ENCODE results near the gene MIS12.
A peak's percentile ranks its signal among the peaks of the same experiment; 100 is the strongest.

Gene MIS12

GRCh38 chr17:5492970-5493369 lies 6.6 kb downstream of the MIS12 start:
- H2AFZ ChIP-seq (ENCODE audit: low read length): no peak overlapping the region

GRCh38 chr17:5499476-5500231 lies 13.3 kb downstream of the MIS12 start:
- no peak overlapping the region for H2AFZ ChIP-seq (ENCODE audit: low read length)
- H3K9me3 ChIP-seq (ENCODE audit: low read length): 0 out of 2 replicates have a peak, but pooled peaks cover 2% of the 10 kb centered on the region
- H4K20me1 ChIP-seq (ENCODE audit: insufficient read depth, low read length): no peaks in the 10 kb centered on the region
- no peak overlapping the region; the same call in 1 of the 2 replicates for H3K9ac ChIP-seq (ENCODE audit: low read length)
- H3F3A ChIP-seq (ENCODE audit: insufficient read depth, low read length): no peaks in the 10 kb centered on the region
- no peaks in the 10 kb centered on the region for H3K27me3 ChIP-seq (ENCODE audit: insufficient read depth, low read length)
- H3K4me2 ChIP-seq (ENCODE audit: low read length): no peak overlapping the region
- H3K27ac ChIP-seq (ENCODE audit: low read depth, low read length, poor library complexity, severe bottlenecking): no peak overlapping the region
- TF ChIP-seq CTCF (IDR thresholded peaks at IDR 0.05; ENCODE audit: low read length): no peak
- TF ChIP-seq EZH2 (IDR thresholded peaks at IDR 0.05; ENCODE audit: borderline replicate concordance, low read length): no peak
- H3K9me2 ChIP-seq (ENCODE audit: low read depth, low read length): no peaks in the 10 kb centered on the region
- peaks cover 6% of the 10 kb centered on the region; the same call in 1 of the 2 replicates for H3K36me3 ChIP-seq (ENCODE audit: insufficient read depth, low read length)
- peak overlapping the region; percentile 63 for H3K4me3 ChIP-seq (ENCODE audit: low read depth, low read length, poor library complexity, severe bottlenecking)
- peaks cover 14% of the 10 kb centered on the region for H3K4me1 ChIP-seq (ENCODE audit: insufficient read depth, low read length, severe bottlenecking)
- H3K79me2 ChIP-seq (ENCODE audit: insufficient read depth, low read length): no peaks in the 10 kb centered on the region

More at GRCh38 chr17:5492970-5493369, 6.6 kb downstream of the MIS12 start:
- H3K4me1 ChIP-seq (ENCODE audit: insufficient read depth, low read length, severe bottlenecking): no peaks in the 10 kb centered on the region
- H3K9ac ChIP-seq (ENCODE audit: low read length): no peak overlapping the region
- H3K27ac ChIP-seq (ENCODE audit: low read depth, low read length, poor library complexity, severe bottlenecking): no peak overlapping the region
- no peaks in the 10 kb centered on the region for H3K79me2 ChIP-seq (ENCODE audit: insufficient read depth, low read length)
- TF ChIP-seq CTCF (IDR thresholded peaks at IDR 0.05; ENCODE audit: low read length): no peak
- TF ChIP-seq EZH2 (IDR thresholded peaks at IDR 0.05; ENCODE audit: borderline replicate concordance, low read length): no peak
- no peaks in the 10 kb centered on the region for H3F3A ChIP-seq (ENCODE audit: insufficient read depth, low read length)
- no peaks in the 10 kb centered on the region for H3K27me3 ChIP-seq (ENCODE audit: insufficient read depth, low read length)
- H3K9me2 ChIP-seq (ENCODE audit: low read depth, low read length): no peaks in the 10 kb centered on the region
- no peak overlapping the region for H3K4me3 ChIP-seq (ENCODE audit: low read depth, low read length, poor library complexity, severe bottlenecking)
- no peaks in the 10 kb centered on the region for H4K20me1 ChIP-seq (ENCODE audit: insufficient read depth, low read length)
- no peak overlapping the region for H3K4me2 ChIP-seq (ENCODE audit: low read length)
- H3K36me3 ChIP-seq (ENCODE audit: insufficient read depth, low read length): peaks cover 34% of the 10 kb centered on the region
- H3K9me3 ChIP-seq (ENCODE audit: low read length): peaks cover 10% of the 10 kb centered on the region

- peak overlapping the region; percentile 83 for H3K4me2 ChIP-seq (ENCODE audit: low read length)
- H3K4me1 ChIP-seq (ENCODE audit: insufficient read depth, low read length, severe bottlenecking): peaks cover 14% of the 10 kb centered on the region
- no peak overlapping the region for H3K27ac ChIP-seq (ENCODE audit: low read depth, low read length, poor library complexity, severe bottlenecking)
- no peaks in the 10 kb centered on the region for H3K79me2 ChIP-seq (ENCODE audit: insufficient read depth, low read length)
- no peak overlapping the region for H2AFZ ChIP-seq (ENCODE audit: low read length)
- H3F3A ChIP-seq (ENCODE audit: insufficient read depth, low read length): no peaks in the 10 kb centered on the region
- H3K9ac ChIP-seq (ENCODE audit: low read length): peak overlapping the region; percentile 16; the same call in 1 of the 2 replicates
- H3K27me3 ChIP-seq (ENCODE audit: insufficient read depth, low read length): no peaks in the 10 kb centered on the region
- TF ChIP-seq EZH2 (IDR thresholded peaks at IDR 0.05; ENCODE audit: borderline replicate concordance, low read length) (no peak), CTCF (IDR thresholded peaks at IDR 0.05; ENCODE audit: low read length) (no peak)
- no peaks in the 10 kb centered on the region for H3K9me2 ChIP-seq (ENCODE audit: low read depth, low read length)
- 0 out of 2 replicates have a peak, but pooled peaks cover 2% of the 10 kb centered on the region for H3K9me3 ChIP-seq (ENCODE audit: low read length)
- no peaks in the 10 kb centered on the region for H4K20me1 ChIP-seq (ENCODE audit: insufficient read depth, low read length)
- H3K36me3 ChIP-seq (ENCODE audit: insufficient read depth, low read length): peaks cover 6% of the 10 kb centered on the region; the same call in 1 of the 2 replicates
- H3K4me3 ChIP-seq (ENCODE audit: low read depth, low read length, poor library complexity, severe bottlenecking): peak overlapping the region; percentile 63
These were observed 13.9 kb downstream of the MIS12 start for GRCh38 chr17:5500247-5500588.

Measured in OCI-LY1 (cell line).